Panc1 (cell line): ENCODE measurements around the gene STX3. TPM values are rescaled to one million over a fixed set of nuclear protein-coding genes. Genes with fewer than 3 reads are reported as not detected.
"Not testable (repeated sequence)": the region's sequence is repeated elsewhere in the genome, so short reads cannot be mapped to it uniquely, and the experiment has no call there.

Experiments used
- ATAC-seq: fragments of 200-7000 bp; cut with Tn5 transposase; 2 replicates; pipeline ENCODE4 v1.9.1; 2020; ENCODE audit warnings: mild to moderate bottlenecking, moderate library complexity
- BruUV-seq: library from RNA; stranded (reverse); fragments of 400-500 nt; replicated peaks from 2 replicates; lab custom pipeline; 2021; lab: Mats Ljungman, UMichigan
- CTCF ChIA-PET: fragments of 300-600 bp; sonication (Branson Sonifier 250); formaldehyde crosslinking; loops from one replicate; lab custom pipeline; 2022; ENCODE audit warnings: antibody characterized with exemption; lab: Charles Lee
- POLR2A ChIA-PET: fragments of 300-600 bp; sonication (Branson Sonifier 250); formaldehyde crosslinking; loops from one replicate; lab custom pipeline; 2022; ENCODE audit warnings: antibody characterized with exemption; lab: Charles Lee
- DNase-seq: peaks from one replicate; pipeline ENCODE4 v3.0.0-alpha.2; 2010; ENCODE audit warnings: low read depth, low spot score
- H3K27ac ChIP-seq: 2 replicates; pipeline ENCODE4 v1.5.1; 2011; ENCODE audit warnings: mild to moderate bottlenecking, low read length, inconsistent platforms
- H3K27me3 ChIP-seq: fragments of 200-500 bp; sonication (Bioruptor generic); 2 replicates; pipeline ENCODE4 v1.6.0; 2014; ENCODE audit warnings: low read length, inconsistent platforms; ENCODE audit not compliant: control insufficient read depth, insufficient read depth
- H3K36me3 ChIP-seq: fragments of 200-500 bp; sonication (Bioruptor generic); 2 replicates; pipeline ENCODE4 v1.5.1; 2014; ENCODE audit warnings: inconsistent platforms, mild to moderate bottlenecking, low read length, moderate library complexity; ENCODE audit not compliant: control insufficient read depth, insufficient read depth
- H3K4me1 ChIP-seq: 2 replicates; pipeline ENCODE4 v1.5.1; 2011; ENCODE audit warnings: inconsistent platforms, mild to moderate bottlenecking, low read length, moderate library complexity; ENCODE audit not compliant: control insufficient read depth, insufficient read depth
- H3K4me3 ChIP-seq, 2 experiments: 2 replicates each; pipeline ENCODE4 v1.5.1; 2011 to 2012; ENCODE audit warnings: low read depth in 2 of 2, low read length in 2 of 2, mild to moderate bottlenecking in 2 of 2, inconsistent platforms in 1 of 2, moderate library complexity in 1 of 2
- H3K9me3 ChIP-seq: fragments of 200-500 bp; sonication (Bioruptor generic); 2 replicates; pipeline ENCODE4 v1.5.1; 2014; ENCODE audit warnings: low read depth, mild to moderate bottlenecking, inconsistent platforms, low read length, moderate library complexity; ENCODE audit not compliant: control insufficient read depth, insufficient read depth
- CTCF ChIP-seq: fragments of 450-650 bp; IDR thresholded peaks from 2 replicates; pipeline ENCODE4 v1.5.1; 2017; ENCODE audit warnings: mild to moderate bottlenecking
- POLR2AphosphoS5 ChIP-seq: IDR thresholded peaks from 2 replicates; pipeline ENCODE4 v1.6.1; 2012; ENCODE audit warnings: mild to moderate bottlenecking, low read depth, low read length, moderate library complexity
- REST ChIP-seq, 2 experiments: IDR thresholded peaks; 2 replicates each; pipeline ENCODE4 v1.6.1; 2011 to 2012; ENCODE audit warnings: low read depth in 2 of 2, control low read depth in 1 of 2, low read length in 1 of 2, mild to moderate bottlenecking in 1 of 2, moderate library complexity in 1 of 2; ENCODE audit not compliant: insufficient read depth in 1 of 2
- SIN3A ChIP-seq: IDR thresholded peaks from 2 replicates; pipeline ENCODE4 v1.6.1; 2012; ENCODE audit warnings: low read depth, mild to moderate bottlenecking, low read length, moderate library complexity, borderline replicate concordance; ENCODE audit not compliant: insufficient read depth
- TCF7L2 ChIP-seq: IDR thresholded peaks from 2 replicates; pipeline ENCODE4 v1.6.1; 2011; ENCODE audit warnings: mild to moderate bottlenecking, low read depth, low read length, inconsistent platforms
- in situ Hi-C: cut with HindIII; loops from 2 replicates; pipeline ENCODE4 v1.10.0; 2016; ENCODE audit warnings: low sequenced_read_pairs, low pct_unique_long_range_greater_than_20kb
- intact Hi-C: fragments of 100-400 bp; cut with micrococcal nuclease; formaldehyde crosslinking; loops from one replicate; pipeline ENCODE4 v1.10.0; 2022; ENCODE audit not compliant: unreplicated experiment
- total RNA-seq: library from RNA; stranded (reverse); gene quantifications from one replicate; pipeline ENCODE4 v1.2.1, GENCODE V29; 2021; ENCODE audit not compliant: unreplicated experiment

STX3 gene
- total RNA-seq, 1 experiment from 2014 or later = 34.8 TPM

GRCh38 chr11:59849129-59849528 is 94.0 kb downstream of the STX3 start:
- Histone ChIP-seq H3K4me1 (no peaks in the 10 kb centered on the region), H3K27me3 (no peaks in the 10 kb centered on the region), H3K36me3 (no peaks in the 10 kb centered on the region), H3K27ac (no peak overlapping the region), H3K4me3 (no peak overlapping the region), H3K9me3 (no peaks in the 10 kb centered on the region)
- DNase-seq (no peak), ATAC-seq (no peak)
- no TSS peak for BruUV-seq
- in situ Hi-C loops (no loop called here), intact Hi-C loops (no loop called here)
- TF ChIP-seq SIN3A (no peak), CTCF (no peak), POLR2AphosphoS5 (no peak), TCF7L2 (no peak), REST (IDR thresholded peaks at IDR 0.05; ENCODE audit: insufficient read depth in 1 of 2, low read depth in 2 of 2, low read length in 1 of 2) (no peak)
- CTCF ChIA-PET = no interaction called here
- POLR2A ChIA-PET = no interaction called here

- POLR2A ChIA-PET, H3K4me1 ChIP-seq, DNase-seq, H3K27ac ChIP-seq, H3K27me3 ChIP-seq, H3K9me3 ChIP-seq, ATAC-seq, intact Hi-C loops, H3K4me3 ChIP-seq, BruUV-seq, CTCF ChIA-PET, in situ Hi-C loops, H3K36me3 ChIP-seq: not testable (repeated sequence)
Observed at GRCh38 chr11:59849551-59849950, 94.4 kb downstream of the STX3 start.

GRCh38 chr11:59851416-59851815 is 96.2 kb downstream of the STX3 start:
- H3K4me3 ChIP-seq, ATAC-seq, CTCF ChIA-PET, BruUV-seq, DNase-seq, intact Hi-C loops, H3K27me3 ChIP-seq, in situ Hi-C loops, POLR2A ChIA-PET, H3K9me3 ChIP-seq, H3K27ac ChIP-seq, H3K4me1 ChIP-seq, H3K36me3 ChIP-seq: not testable (repeated sequence)
